HG03095 (cell line): ENCODE results near the gene GNB1.
A peak's percentile ranks its signal among the peaks of the same experiment; 100 is the strongest.

Experiments used
- ATAC-seq: cut with Tn5 transposase; IDR thresholded peaks from one replicate; pipeline ENCODE4 v1.9.1; 2021; ENCODE audit warnings: moderate library complexity; ENCODE audit not compliant: unreplicated experiment

Gene GNB1

GRCh38 chr1:1832820-1833219, 58.1 kb downstream of the GNB1 start:
- ATAC-seq, result no peak

GRCh38 chr1:1832166-1832565, 58.7 kb downstream of the GNB1 start:
- no peak for ATAC-seq

GRCh38 chr1:1827089-1827848, 63.6 kb downstream of the GNB1 start:
- ATAC-seq, result no peak

- ATAC-seq, result no peak
Observed at GRCh38 chr1:1826356-1827088, 64.4 kb downstream of the GNB1 start.

GRCh38 chr1:1825217-1825616, 65.7 kb downstream of the GNB1 start:
- ATAC-seq, result no peak

- ATAC-seq, result no peak
Observed at GRCh38 chr1:1819762-1820161, 71.1 kb downstream of the GNB1 start.

GRCh38 chr1:1817221-1817620, 73.7 kb downstream of the GNB1 start:
- no peak for ATAC-seq

GRCh38 chr1:1815606-1816281, 75.1 kb downstream of the GNB1 start:
- ATAC-seq, result no peak

- ATAC-seq, result no peak
Observed at GRCh38 chr1:1809489-1809888, 81.4 kb downstream of the GNB1 start.

- no peak for ATAC-seq
Observed at GRCh38 chr1:1808206-1808605, 82.7 kb downstream of the GNB1 start.

- no peak for ATAC-seq
Observed at GRCh38 chr1:1806890-1807289, 84.0 kb downstream of the GNB1 start.

GRCh38 chr1:1804301-1804700, 86.6 kb downstream of the GNB1 start:
- no peak for ATAC-seq

- no peak for ATAC-seq
Observed at GRCh38 chr1:1802871-1803270, 88.0 kb downstream of the GNB1 start.

GRCh38 chr1:1799716-1800115, 91.2 kb downstream of the GNB1 start:
- ATAC-seq, result peak; percentile 94

GRCh38 chr1:1797731-1798341, 93.1 kb downstream of the GNB1 start:
- ATAC-seq, result no peak

- no peak for ATAC-seq
Observed at GRCh38 chr1:1796466-1796865, 94.4 kb downstream of the GNB1 start.

GRCh38 chr1:1794999-1795398, 95.9 kb downstream of the GNB1 start:
- no peak for ATAC-seq

GRCh38 chr1:1793481-1794244, 97.2 kb downstream of the GNB1 start:
- ATAC-seq, result no peak

GRCh38 chr1:1788646-1789431, 102.0 kb downstream of the GNB1 start:
- ATAC-seq, result no peak

- ATAC-seq, result no peak
Observed at GRCh38 chr1:1788136-1788535, 102.8 kb downstream of the GNB1 start.
